Kidney epithelial cell (primary cell): ENCODE measurements around the gene CHIT1. TPM values are rescaled to one million over a fixed set of nuclear protein-coding genes. Genes with fewer than 3 reads are reported as not detected.

Source experiments
- DNase-seq: peaks from one replicate; pipeline ENCODE4 v3.0.0-alpha.2; 2010; ENCODE audit warnings: low read depth
- H3K27me3 ChIP-seq: 2 replicates; pipeline ENCODE4 v1.6.0; 2011; ENCODE audit warnings: low read length; ENCODE audit not compliant: control insufficient read depth, insufficient read depth
- H3K36me3 ChIP-seq: 2 replicates; pipeline ENCODE4 v1.5.1; 2011; ENCODE audit warnings: low read length; ENCODE audit not compliant: control insufficient read depth, insufficient read depth
- H3K4me3 ChIP-seq: 2 replicates; pipeline ENCODE4 v1.5.1; 2011; ENCODE audit warnings: low read depth, mild to moderate bottlenecking, control low read depth, low read length
- CTCF ChIP-seq: IDR thresholded peaks from 2 replicates; pipeline ENCODE4 v1.5.1; 2011; ENCODE audit warnings: mild to moderate bottlenecking, moderate library complexity, low read length, control low read depth, inconsistent platforms; ENCODE audit not compliant: insufficient read depth, poor library complexity, severe bottlenecking
- total RNA-seq: library from RNA; depleted of rRNA; stranded (reverse); fragments of >200 nt; gene quantifications from 2 replicates; pipeline ENCODE4 v1.2.3, GENCODE V29; 2015

CHIT1 gene
- total RNA-seq, 1 donor from 2014 or later: not detected

- TF ChIP-seq CTCF: no peak
- Histone ChIP-seq H3K36me3 (no peaks in the 10 kb centered on the region), H3K4me3 (no peak overlapping the region), H3K27me3 (no peaks in the 10 kb centered on the region)
- no peak for DNase-seq
Observed at GRCh38 chr1:203202431-203203245, 26.8 kb downstream of the CHIT1 start.

DNA sequence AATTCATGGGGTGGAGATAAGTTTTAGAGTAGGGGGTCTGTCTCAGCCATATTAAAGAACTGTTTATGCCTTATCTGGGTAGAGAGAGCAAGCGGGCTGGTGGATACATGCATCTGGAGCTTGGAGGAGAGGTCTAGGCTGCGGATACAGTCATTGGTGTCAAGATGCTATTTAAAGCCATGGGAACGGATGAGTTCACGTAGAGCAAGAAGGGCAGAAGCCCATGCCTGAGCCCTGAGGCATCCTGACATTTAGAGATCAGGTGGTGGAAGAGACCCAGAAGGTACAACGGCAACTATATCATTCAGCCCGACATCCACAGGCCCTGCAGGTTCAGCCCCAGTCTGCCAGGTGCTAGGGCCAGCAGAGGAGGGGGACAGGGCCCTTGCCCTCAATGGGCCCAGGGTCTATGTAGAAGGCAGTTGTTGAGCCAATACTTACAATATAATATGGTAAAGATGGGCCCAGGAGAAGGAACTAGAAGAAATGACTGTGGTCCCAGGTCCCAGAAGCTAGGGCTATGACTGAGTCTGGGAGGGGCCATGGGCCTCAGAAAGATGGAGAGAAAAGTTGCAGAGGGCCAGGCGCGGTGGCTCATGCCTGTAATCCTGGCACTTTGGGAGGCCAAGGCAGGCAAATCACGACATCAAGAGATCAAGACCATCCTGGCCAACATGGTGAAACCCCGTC, 27.8 kb downstream of the CHIT1 start:
- H3K36me3 ChIP-seq: no peaks in the 10 kb centered on the region
- H3K27me3 ChIP-seq: no peaks in the 10 kb centered on the region
- no peak for TF ChIP-seq CTCF
- no peak for DNase-seq
- H3K4me3 ChIP-seq: no peak overlapping the region

DNA sequence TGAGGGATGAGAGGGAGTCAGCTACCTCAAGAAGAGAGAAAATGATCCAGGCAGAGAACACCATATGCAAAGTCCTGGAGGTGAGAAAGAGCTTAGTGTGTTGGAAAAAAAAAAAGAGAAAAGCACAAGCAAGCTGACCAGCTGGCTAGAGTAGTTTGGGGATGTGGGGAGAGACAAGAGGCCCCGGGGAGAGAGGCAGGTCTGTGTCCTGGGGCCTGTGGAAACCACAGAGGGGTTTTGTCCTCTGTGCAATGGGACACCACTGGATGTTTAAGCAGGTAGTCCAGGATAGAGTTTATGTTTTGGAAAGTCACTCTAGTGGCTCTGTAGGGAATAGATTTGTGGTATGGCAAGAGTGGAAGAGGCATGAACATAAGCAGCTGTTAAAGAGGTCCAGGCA, 28.6 kb downstream of the CHIT1 start:
- no peak for DNase-seq
- no peak for TF ChIP-seq CTCF
- Histone ChIP-seq H3K27me3 (no peaks in the 10 kb centered on the region), H3K36me3 (no peaks in the 10 kb centered on the region), H3K4me3 (no peak overlapping the region)

DNA sequence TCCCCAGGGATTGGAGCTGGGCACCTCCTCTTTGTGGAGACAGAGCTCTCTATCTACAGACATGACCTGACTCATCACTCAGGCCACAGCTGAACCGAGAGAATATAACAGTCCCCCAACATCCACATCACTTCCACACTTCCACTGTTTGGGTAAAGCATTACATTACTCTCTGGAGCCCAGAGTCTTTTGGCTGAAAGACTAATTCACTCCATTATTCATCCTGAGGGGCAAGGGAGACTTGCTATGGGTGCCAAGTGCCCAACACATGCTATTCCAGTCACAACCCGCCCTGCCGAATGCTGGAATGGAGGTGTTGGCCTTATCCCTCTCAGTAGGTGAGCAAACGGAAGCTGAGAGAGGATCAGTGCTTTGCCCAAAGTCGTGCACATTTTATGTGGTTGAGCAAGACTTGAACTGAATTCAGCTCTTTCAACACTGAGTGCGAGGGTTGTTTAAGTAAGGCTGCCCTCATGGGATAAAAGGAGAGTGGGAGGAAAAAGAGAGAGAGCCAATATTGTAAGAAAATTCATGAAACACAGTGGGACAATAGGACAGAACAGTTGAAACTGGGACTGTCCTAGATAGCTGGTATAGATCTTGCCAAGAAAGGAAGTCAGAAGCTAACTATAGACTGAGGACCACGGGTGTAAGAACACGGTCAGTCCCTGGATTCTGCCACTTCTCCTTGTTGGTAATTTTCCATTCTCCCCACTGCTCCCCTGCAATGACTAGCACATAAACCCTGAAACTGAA, 29.5 kb downstream of the CHIT1 start:
- DNase-seq: no peak
- H3K27me3 ChIP-seq: no peaks in the 10 kb centered on the region
- no peak for TF ChIP-seq CTCF
- H3K36me3 ChIP-seq: no peaks in the 10 kb centered on the region
- no peak overlapping the region for H3K4me3 ChIP-seq

- Histone ChIP-seq H3K36me3 (no peaks in the 10 kb centered on the region), H3K4me3 (no peak overlapping the region), H3K27me3 (no peaks in the 10 kb centered on the region)
- no peak for DNase-seq
- no peak for TF ChIP-seq CTCF
Observed at GRCh38 chr1:203199481-203199815, 30.0 kb downstream of the CHIT1 start.
